Cardiac muscle cell (in vitro differentiated cells and primary cell): Measurements from ENCODE around the gene SLC15A5. TPM values are rescaled to one million over a fixed set of nuclear protein-coding genes. Genes with fewer than 3 reads are reported as not detected.

Experiments
- DNase-seq, 2 donors: peaks; one replicate each; pipeline versions ENCODE4 v3.0.0 to v3.0.0-alpha.2; 2010 to 2017; ENCODE audit warnings: low read depth in 1 of 2, low spot score in 1 of 2
- H3K27ac ChIP-seq: fragments of 200-600 bp; sonication (generic); 2 replicates; pipeline ENCODE4 v1.5.1; 2016
- H3K27me3 ChIP-seq: fragments of 200-600 bp; sonication (generic); 2 replicates; pipeline ENCODE4 v1.6.0; 2016; ENCODE audit warnings: control low read depth
- H3K36me3 ChIP-seq: fragments of 200-600 bp; sonication (generic); 2 replicates; pipeline ENCODE4 v1.5.1; 2016; ENCODE audit warnings: control low read depth
- H3K4me1 ChIP-seq: fragments of 200-600 bp; sonication (generic); 2 replicates; pipeline ENCODE4 v1.8.1; 2017; ENCODE audit warnings: low read depth, mild to moderate bottlenecking, mixed run types
- H3K4me3 ChIP-seq: fragments of 200-600 bp; sonication (generic); 2 replicates; pipeline ENCODE4 v1.5.1; 2016; ENCODE audit warnings: mild to moderate bottlenecking
- H3K9me3 ChIP-seq: fragments of 200-600 bp; sonication (generic); 2 replicates; pipeline ENCODE4 v1.5.1; 2017; ENCODE audit warnings: low read depth, mild to moderate bottlenecking, control low read depth
- polyA plus RNA-seq: library from polyadenylated mRNA; unstranded; fragments of >200 nt; fragmentation: Nextera tagmentation; extraction: Ambion mirVana; gene quantifications from 2 replicates; pipeline ENCODE4 v1.2.1, GENCODE V29; 2016
- total RNA-seq: library from RNA; depleted of rRNA; stranded (reverse); fragments of >200 nt; gene quantifications from 2 replicates; pipeline ENCODE4 v1.2.3, GENCODE V29; 2016
- TF ChIP-seq, protein P1 (sequence below): IDR thresholded peaks from 2 replicates; pipeline ENCODE4 v1.5.1; 2012; ENCODE audit warnings: low read depth, mild to moderate bottlenecking, low read length

Gene SLC15A5
- total and polyA plus RNA-seq, 2 experiments from 2014 or later = not detected

DNA sequence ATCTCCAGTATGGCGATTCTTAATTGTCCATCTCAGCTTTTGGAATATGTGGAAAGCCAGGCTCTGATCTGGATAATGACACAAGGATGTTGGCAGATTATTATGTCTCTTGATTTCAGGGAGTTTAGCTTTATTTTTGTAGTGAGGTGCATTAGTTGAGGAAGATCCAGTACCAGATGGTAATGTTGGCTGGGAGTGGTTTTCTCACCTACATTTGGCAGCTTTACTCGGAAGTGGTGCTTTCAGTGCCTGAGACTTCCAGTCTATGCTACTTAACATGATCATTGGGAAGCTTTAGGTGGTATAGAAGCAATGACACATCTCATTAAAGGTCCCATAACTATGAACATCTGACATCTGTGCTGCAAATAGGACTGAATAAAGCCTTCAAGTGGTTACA, 7.5 kb downstream of the SLC15A5 start:
- H3K36me3 ChIP-seq = no peaks in the 10 kb centered on the region
- H3K4me3 ChIP-seq = no peak overlapping the region
- no peaks in the 10 kb centered on the region for H3K4me1 ChIP-seq
- no peaks in the 10 kb centered on the region for H3K9me3 ChIP-seq
- no peak for DNase-seq
- no peak overlapping the region for H3K27ac ChIP-seq
- no peaks in the 10 kb centered on the region for H3K27me3 ChIP-seq
- TF ChIP-seq, protein P1, sequence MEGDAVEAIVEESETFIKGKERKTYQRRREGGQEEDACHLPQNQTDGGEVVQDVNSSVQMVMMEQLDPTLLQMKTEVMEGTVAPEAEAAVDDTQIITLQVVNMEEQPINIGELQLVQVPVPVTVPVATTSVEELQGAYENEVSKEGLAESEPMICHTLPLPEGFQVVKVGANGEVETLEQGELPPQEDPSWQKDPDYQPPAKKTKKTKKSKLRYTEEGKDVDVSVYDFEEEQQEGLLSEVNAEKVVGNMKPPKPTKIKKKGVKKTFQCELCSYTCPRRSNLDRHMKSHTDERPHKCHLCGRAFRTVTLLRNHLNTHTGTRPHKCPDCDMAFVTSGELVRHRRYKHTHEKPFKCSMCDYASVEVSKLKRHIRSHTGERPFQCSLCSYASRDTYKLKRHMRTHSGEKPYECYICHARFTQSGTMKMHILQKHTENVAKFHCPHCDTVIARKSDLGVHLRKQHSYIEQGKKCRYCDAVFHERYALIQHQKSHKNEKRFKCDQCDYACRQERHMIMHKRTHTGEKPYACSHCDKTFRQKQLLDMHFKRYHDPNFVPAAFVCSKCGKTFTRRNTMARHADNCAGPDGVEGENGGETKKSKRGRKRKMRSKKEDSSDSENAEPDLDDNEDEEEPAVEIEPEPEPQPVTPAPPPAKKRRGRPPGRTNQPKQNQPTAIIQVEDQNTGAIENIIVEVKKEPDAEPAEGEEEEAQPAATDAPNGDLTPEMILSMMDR = no peak

DNA sequence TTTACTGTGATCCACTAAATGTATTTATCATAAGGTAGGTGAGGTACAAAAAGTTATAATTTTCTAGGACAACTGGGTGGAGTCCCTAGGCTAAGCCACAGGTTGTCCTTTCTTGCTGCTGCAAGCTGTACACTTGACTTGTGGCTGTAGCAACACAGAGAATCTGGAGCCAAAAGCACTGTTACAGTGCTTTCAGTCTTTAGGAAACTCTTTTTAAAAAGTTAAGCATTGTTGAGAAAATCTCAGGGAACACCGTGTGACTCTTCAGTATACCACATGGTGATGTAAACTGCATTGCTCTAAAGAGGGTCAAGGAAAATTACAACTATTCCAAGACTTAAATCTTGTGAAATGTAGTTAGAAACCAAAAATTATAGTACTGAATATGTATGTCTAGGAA, 11.4 kb downstream of the SLC15A5 start:
- TF ChIP-seq, protein P1 = no peak
- peak in 1 of 2 donors; percentile 12 for DNase-seq
- no peak overlapping the region for H3K4me3 ChIP-seq
- no peaks in the 10 kb centered on the region for H3K27me3 ChIP-seq
- no peaks in the 10 kb centered on the region for H3K4me1 ChIP-seq
- H3K36me3 ChIP-seq = no peaks in the 10 kb centered on the region
- no peak overlapping the region for H3K27ac ChIP-seq
- no peaks in the 10 kb centered on the region for H3K9me3 ChIP-seq

DNA sequence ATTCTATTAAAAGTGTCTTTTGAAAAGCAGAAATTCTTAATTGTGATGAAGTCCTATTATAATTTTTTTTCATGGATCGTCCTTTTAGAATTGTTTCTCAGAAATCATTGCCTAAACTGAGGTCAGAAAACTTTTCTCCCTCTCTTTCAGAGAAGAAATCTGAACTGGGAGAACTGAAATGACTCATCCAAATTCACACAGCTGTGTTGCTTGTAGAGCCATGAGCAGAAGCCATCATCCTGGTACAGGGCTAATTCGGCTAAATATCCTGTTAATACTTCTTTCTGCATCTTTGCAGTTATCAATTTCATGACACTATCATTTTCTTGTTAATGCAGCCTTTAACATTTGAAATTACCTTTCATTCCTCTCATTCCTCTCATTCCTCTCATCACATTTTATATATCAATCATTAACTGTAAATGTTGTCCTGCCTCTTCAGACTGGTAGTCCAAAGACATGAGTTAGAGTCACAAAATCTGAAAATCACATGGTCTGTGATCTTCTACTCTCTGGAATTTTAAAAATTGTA, 15.5 kb downstream of the SLC15A5 start:
- no peaks in the 10 kb centered on the region for H3K27me3 ChIP-seq
- H3K4me3 ChIP-seq = no peak overlapping the region
- peak in 1 of 2 donors; percentile 4 for DNase-seq
- TF ChIP-seq, protein P1 = no peak
- H3K9me3 ChIP-seq = no peaks in the 10 kb centered on the region
- H3K27ac ChIP-seq = no peak overlapping the region
- no peaks in the 10 kb centered on the region for H3K36me3 ChIP-seq
- no peaks in the 10 kb centered on the region for H3K4me1 ChIP-seq

DNA sequence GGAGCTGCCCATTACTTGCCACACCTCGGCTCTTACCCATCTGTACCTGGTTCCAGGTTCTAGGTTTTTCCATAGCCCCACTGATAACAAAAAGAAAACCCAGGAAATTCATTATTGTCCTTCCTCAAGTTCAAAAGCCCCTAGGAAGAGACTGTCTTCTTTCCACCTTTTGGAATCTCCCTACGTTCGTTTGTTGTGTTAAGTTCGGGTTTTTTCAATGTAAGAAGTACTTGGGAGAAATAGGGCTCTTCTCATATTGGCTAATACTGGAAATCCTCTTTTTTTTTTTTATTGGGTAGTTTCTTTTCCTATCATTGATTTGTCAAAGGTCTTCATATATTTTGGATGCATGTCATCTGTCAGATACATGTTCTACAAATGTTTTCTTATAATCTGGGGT, 17.3 kb downstream of the SLC15A5 start:
- no peak for DNase-seq
- Histone ChIP-seq H3K27me3 (no peaks in the 10 kb centered on the region), H3K9me3 (no peaks in the 10 kb centered on the region), H3K27ac (no peak overlapping the region), H3K4me3 (no peak overlapping the region), H3K4me1 (no peaks in the 10 kb centered on the region), H3K36me3 (no peaks in the 10 kb centered on the region)
- TF ChIP-seq, protein P1 = no peak

DNA sequence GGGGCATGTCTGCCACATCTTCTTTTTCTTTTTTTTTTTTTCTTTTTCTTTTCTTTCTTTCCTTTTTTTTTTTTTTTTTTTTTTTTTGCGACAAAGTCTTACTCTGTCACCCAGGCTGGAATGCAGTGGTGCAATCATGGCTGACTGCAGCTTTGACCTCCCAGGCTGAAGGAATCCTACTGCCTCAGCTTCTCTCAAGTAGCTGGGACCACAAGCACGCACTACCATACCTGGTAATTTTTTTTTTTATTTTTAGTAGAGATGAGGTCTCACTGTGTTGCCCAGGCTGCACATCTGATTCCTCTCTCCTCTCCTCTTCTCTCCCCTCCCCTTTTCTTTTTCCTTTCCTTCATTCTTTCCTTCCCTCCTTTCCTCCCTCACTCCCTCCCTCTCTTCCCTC, 18.5 kb downstream of the SLC15A5 start:
- Histone ChIP-seq H3K9me3 (no peaks in the 10 kb centered on the region), H3K4me3 (no peak overlapping the region), H3K36me3 (no peaks in the 10 kb centered on the region), H3K27ac (no peak overlapping the region), H3K27me3 (no peaks in the 10 kb centered on the region), H3K4me1 (no peaks in the 10 kb centered on the region)
- DNase-seq = peak in 1 of 2 donors; percentile 13
- TF ChIP-seq, protein P1 = no peak
